Measurements from ENCODE around the gene ACAP3. TPM values are rescaled to one million over a fixed set of nuclear protein-coding genes. Genes with fewer than 3 reads are reported as not detected.

The ACAP3 gene
- total RNA-seq, 4 donors from 2014 or later = 78.1 to 156 (median 110) TPM

DNA sequence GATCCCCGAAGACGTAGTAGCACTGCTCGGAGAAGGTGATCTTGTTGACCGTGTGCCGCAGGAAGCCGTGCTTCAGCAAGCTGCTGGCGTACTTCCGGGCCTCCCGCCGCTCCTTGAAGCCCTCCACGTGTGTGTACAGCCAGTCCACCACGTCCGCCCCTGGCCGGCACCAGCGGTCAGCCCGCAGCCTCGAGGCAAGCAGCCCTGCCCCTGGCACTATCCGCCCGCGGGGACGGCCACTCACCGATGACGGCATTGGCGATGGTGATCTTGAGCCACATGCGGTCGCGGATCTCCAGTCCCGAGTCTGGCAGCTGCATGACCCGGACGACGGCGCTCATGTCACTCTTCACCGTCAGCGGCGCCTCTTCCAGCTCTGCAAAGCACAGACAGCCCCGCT is 30.5 kb upstream of the ACAP3 start:
- peaks cover 0 to 60% (median 0%) of the 10 kb centered on the region in 3 donors for H3K36me3 ChIP-seq
- no peak for DNase-seq
- no peak overlapping the region for H3K4me3 ChIP-seq
- TF ChIP-seq, protein P1, sequence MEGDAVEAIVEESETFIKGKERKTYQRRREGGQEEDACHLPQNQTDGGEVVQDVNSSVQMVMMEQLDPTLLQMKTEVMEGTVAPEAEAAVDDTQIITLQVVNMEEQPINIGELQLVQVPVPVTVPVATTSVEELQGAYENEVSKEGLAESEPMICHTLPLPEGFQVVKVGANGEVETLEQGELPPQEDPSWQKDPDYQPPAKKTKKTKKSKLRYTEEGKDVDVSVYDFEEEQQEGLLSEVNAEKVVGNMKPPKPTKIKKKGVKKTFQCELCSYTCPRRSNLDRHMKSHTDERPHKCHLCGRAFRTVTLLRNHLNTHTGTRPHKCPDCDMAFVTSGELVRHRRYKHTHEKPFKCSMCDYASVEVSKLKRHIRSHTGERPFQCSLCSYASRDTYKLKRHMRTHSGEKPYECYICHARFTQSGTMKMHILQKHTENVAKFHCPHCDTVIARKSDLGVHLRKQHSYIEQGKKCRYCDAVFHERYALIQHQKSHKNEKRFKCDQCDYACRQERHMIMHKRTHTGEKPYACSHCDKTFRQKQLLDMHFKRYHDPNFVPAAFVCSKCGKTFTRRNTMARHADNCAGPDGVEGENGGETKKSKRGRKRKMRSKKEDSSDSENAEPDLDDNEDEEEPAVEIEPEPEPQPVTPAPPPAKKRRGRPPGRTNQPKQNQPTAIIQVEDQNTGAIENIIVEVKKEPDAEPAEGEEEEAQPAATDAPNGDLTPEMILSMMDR (IDR thresholded peaks at IDR 0.05) = no peak
- TF ChIP-seq POLR2A (IDR thresholded peaks at IDR 0.05) = no peak
- H3K27ac ChIP-seq = no peak overlapping the region
- no peaks in the 10 kb centered on the region for H3K9me3 ChIP-seq
- peaks cover 0 to under 1% (median 0%) of the 10 kb centered on the region in 4 donors for H3K4me1 ChIP-seq
- H3K27me3 ChIP-seq = no peaks in the 10 kb centered on the region

DNA sequence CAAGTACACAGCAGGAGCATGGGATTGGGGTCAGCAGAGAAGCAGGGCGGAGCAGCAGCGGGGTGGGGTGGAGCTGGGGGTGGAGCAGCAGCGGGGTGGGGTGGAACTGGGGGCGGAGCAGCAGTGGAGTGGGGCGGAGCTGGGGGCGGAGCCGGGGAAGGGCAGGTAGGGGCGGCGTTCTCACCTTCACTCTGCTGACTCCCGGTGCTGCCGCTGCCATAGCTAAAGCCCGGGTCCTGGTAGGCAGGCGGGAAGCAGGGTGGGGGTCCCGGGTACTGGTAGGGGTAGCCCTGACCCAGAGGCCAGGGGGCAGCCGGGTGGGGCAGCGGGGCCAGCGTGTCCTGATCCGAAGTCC is 30.0 kb upstream of the ACAP3 start:
- H3K4me1 ChIP-seq = peaks cover 0 to 5% (median under 1%) of the 10 kb centered on the region in 4 donors
- no peak overlapping the region for H3K4me3 ChIP-seq
- H3K9me3 ChIP-seq = no peaks in the 10 kb centered on the region
- H3K27me3 ChIP-seq = no peaks in the 10 kb centered on the region
- H3K27ac ChIP-seq = no peak overlapping the region
- peak in 2 of 3 donors; percentile 68 to 80 for DNase-seq
- H3K36me3 ChIP-seq = peaks cover 0 to 60% (median 0%) of the 10 kb centered on the region in 3 donors
- TF ChIP-seq POLR2A (IDR thresholded peaks at IDR 0.05) = no peak
- TF ChIP-seq, protein P1 (IDR thresholded peaks at IDR 0.05) = no peak

DNA sequence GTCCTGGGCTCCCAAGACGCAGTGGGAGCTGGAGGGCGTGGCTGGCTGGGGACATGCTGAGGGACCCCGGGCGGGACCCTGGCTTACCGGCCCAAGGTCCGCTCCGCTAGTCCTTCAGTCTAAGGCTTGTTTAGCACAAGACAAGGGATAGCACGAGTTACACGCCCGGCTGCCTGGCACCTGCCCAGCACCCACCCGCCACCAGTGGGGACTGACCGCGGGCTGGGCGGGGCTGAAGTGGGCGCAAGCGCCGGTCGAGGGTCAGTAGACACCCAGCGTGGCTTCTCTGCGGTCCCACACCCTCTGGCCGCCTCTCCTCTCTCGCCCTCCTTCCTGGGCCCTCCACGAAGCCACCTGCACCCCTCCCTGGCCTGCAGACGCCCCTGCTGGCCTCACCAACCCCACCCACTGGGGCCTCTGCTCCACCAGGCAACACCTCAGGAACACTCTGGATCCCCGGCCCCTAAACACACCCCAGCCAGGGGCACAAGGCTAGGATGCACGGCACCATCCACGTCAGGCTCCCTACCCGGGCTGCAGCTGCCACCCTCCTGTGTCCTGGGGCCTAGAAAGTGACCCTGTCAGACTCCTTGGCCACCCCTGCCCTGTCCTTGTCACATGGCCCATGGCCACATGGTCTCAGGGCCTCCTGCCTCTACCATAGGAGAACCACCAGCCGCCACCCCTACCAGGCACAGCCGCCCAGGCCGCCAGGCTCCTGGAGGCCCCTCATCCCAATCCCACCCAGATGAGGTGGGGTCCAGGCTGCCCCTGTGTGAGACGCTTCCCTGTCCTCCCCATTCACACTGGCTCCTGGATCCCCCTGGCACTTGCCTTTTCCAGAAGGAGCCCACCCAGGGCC is 29.4 kb upstream of the ACAP3 start:
- no peak for DNase-seq
- Histone ChIP-seq H3K4me1 (peaks cover 0 to 11% (median 2%) of the 10 kb centered on the region in 4 donors), H3K27ac (no peak overlapping the region), H3K36me3 (peaks cover 0 to 60% (median 0%) of the 10 kb centered on the region in 3 donors), H3K9me3 (no peaks in the 10 kb centered on the region), H3K4me3 (no peak overlapping the region), H3K27me3 (no peaks in the 10 kb centered on the region)
- TF ChIP-seq, protein P1 (IDR thresholded peaks at IDR 0.05) = no peak
- no peak for TF ChIP-seq POLR2A (IDR thresholded peaks at IDR 0.05)

DNA sequence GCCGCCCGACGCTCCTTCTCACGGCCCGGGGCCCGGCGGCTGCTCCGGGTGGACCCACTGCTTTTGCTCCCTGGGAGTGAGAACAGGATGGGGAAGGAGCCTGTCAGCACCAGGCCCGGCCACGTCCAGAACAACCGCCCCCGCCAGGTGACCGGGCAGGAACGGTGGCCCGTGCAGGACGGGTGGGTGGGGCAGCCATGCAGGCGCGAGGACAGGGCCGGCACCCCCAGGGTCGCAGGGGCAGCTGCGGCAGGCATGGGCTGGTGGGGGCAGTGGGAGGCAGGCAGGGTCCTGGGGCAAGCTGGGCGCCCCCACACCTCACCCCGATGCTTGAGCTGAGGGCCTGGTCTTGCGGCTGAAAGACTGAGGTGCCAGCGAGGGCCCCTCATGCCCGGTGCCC is 28.7 kb upstream of the ACAP3 start:
- H3K27me3 ChIP-seq = no peaks in the 10 kb centered on the region
- TF ChIP-seq, protein P1 (IDR thresholded peaks at IDR 0.05) = no peak
- TF ChIP-seq POLR2A (IDR thresholded peaks at IDR 0.05) = no peak
- peaks cover 0 to 53% (median 0%) of the 10 kb centered on the region in 3 donors for H3K36me3 ChIP-seq

DNA sequence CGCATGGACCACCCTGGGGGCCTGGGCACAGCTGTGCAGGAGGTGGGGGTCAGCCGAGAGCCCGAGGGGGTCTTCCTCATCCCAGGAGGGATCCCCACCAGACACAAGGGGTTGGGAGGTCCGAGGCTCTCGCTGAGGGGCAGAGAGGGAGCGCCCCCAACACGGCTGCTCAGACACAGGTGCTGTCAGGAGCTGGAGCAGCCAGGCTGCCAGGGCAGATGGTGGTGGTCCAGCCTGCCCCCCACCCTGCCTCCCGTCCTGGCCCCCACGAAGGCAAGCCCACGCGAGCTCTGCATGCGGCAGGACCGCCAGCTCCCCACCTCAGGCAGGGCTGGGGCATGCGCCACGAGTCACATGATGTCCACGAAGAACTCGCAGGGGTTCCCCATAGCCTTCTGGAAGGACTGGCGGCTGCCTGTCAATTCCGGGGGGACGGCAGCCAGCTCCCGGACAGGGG is 28.1 kb upstream of the ACAP3 start:
- H3K27me3 ChIP-seq = no peaks in the 10 kb centered on the region
- no peak overlapping the region for H3K27ac ChIP-seq
- no peak overlapping the region for H3K4me3 ChIP-seq
- no peak for DNase-seq
- H3K9me3 ChIP-seq = no peaks in the 10 kb centered on the region
- H3K4me1 ChIP-seq = peaks cover 0 to 11% (median 5%) of the 10 kb centered on the region in 4 donors
- H3K36me3 ChIP-seq = peaks cover 0 to 49% (median 0%) of the 10 kb centered on the region in 3 donors
- TF ChIP-seq, protein P1 (IDR thresholded peaks at IDR 0.05) = no peak
- TF ChIP-seq POLR2A (IDR thresholded peaks at IDR 0.05) = no peak

More for the DNA sequence above, 28.7 kb upstream of the ACAP3 start:
- H3K4me3 ChIP-seq = no peak overlapping the region
- peaks cover 0 to 11% (median 2%) of the 10 kb centered on the region in 4 donors for H3K4me1 ChIP-seq
- H3K27ac ChIP-seq = no peak overlapping the region
- DNase-seq = no peak
- H3K9me3 ChIP-seq = no peaks in the 10 kb centered on the region

All from Peyer's patch (tissue), 4 donors.